GM18520 (cell line): ENCODE measurements around the gene TCERG1.

Experiments used
- ATAC-seq: cut with Tn5 transposase; IDR thresholded peaks from one replicate; pipeline ENCODE4 v1.9.1; 2021; ENCODE audit not compliant: unreplicated experiment

The TCERG1 gene

DNA sequence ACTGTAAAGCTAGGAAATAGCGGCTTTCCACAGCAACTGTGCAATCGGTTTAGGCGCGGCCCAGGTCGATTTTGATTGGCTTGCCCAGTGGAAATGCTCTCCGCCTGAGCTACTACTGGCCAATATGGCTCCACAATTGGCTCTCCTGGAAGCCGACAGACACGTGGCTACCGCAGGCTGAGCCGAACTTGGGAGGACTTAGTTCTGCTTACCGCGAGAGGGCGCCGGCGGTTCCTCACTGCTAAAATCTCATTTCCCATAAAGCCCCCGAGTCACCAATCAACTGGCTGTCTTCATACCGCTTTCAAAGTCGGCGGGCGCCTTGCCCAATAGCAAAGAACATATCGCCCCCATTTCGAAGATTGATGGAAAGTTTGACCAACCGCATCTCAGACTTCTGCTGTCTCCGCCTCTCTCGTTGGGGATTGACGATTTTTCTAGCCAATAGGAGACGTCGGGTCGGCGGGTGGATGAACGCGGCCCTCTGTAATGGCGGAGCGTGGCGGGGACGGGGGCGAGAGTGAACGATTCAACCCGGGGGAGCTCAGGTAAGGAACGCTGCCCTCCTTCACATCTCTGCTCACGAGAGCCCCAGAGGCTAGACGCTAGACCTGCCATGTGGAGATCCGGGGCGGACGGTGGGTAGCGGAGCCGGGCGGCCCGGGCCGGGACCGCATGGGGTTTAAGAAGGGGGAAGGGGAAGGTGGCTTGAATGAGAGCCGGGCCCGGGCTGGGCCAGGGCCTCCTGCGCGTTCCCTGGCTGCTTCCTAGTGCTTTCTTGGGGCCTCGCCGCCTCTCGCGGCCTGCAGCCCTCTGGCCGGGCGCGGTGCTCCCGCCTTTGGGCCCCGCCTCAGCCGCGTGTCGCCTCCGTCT, at the start of gene TCERG1:
Gene TCERG1, plus strand, starts transcription at position 473 of the 873 bp plus-strand sequence. Its CDS starts 17 bp downstream, at position 490.
- peak; percentile 97 for ATAC-seq

DNA sequence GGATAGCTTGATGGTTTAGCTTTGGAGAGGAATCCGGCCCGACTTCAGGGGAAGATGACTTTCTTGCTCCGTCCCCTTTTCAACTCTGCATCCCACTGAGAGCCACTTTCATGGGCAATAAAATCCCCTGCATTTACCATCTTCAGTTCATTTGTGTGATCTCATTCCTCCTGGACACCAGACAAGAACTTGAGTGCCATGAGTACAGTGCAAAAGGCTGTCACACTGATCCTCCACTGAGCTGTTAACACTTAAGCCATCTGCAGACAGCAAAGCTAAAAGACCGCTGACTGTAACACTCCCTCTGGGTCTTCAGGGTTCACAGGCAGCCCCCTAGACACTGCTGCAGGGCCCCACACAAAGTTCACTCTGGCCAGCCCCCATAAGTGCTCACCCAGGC, 48.3 kb upstream of the TCERG1 start:
- no peak for ATAC-seq

DNA sequence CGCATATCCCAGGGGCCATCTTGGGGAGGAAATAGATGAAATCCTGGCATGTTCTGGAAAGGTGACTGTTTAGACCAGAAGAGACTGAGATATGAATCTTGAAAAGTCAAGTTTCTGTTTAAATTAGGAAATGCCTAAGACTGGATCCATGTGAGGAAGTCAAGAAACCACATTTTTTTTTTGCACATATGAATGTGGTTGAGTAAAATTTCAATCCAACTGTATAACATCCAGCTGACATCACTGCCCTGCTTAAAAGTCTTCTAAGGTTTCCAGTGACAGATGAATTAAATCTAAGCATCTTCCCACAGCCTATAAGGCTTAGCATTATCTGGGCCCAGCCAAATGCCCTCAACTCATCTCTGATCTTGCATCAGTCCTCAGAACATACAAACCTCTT, 47.7 kb upstream of the TCERG1 start:
- no peak for ATAC-seq

DNA sequence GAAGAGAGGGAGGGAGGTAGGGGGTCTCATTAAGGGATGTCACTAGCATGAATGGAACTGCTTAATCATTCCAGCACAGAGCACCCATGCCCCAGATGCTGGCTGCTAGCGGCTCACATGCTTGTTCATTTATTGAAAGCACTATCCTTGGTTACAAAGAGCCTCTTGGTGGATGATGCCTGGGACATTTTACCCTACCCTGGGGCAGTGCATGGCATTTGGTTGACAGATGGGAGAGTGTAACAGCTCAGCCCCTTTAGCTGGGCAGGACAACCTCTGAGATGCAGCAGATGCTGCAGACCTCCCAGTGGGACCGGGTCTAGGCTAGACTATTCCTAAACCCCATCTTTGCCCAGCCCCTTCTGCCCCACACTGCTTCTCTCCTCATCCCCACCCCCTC, 46.9 kb upstream of the TCERG1 start:
- ATAC-seq: no peak

DNA sequence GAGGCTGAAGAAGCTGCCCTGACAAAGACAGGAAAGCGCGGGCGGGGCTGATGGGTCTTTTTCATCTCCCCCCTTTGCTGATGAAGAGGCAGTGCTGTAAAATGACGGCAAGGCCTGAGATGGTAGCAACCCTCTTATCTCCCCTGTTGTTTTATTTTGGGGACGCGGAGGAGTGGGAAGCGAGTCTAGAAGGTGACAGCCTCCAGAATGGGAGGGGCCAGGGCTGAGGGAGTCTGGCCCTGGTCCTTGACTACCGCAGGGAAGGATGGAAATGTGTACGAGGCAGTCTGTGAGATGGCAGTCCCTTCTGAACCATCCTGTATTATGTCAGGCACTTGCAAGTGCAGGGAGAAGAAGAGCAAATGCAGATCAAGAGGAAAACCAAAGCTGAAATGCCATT, 46.1 kb upstream of the TCERG1 start:
- no peak for ATAC-seq

DNA sequence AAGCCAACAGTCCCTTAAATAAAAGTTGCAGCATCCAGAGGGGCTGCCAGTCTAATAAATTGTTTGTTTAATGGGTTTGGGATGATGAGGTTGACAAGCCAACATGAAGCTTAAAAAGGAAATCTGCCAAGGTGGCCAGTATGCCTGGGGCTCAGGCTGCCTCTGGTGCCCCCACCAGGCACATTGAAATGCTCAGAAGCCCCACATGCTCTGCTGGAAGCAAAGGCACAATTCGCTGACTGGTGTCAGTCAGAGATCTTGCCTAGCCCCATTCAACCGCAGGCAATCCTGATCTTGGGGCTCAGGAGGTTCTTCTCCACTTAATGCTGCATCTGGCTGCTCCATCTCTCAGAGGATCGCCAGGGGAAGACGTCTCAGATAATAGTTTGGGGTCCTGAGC, 44.2 kb upstream of the TCERG1 start:
- ATAC-seq: no peak

GRCh38 chr5:146409054-146409671, 38.0 kb upstream of the TCERG1 start:
- ATAC-seq: no peak

- no peak for ATAC-seq
Measured at GRCh38 chr5:146410272-146410671, 36.9 kb upstream of the TCERG1 start.

DNA sequence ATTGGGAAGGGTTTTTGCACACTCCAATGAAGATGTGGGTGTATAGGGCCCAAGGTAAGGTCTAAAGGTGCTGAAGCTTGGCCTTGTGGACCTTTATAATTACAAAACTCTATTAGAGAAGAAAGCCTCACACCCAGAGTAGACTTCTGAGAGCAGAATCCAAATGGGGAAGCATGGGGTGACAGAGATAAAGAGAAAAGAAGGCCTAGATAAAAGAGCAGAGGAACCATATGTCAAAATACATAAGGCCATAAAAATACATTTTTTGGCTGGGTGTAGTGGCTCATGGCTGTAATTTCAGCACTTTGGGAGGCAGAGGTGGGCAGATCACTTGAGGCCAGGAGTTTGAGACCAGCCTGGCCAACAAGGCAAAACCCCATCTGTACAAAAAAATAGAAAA, 27.4 kb upstream of the TCERG1 start:
- ATAC-seq: no peak

DNA sequence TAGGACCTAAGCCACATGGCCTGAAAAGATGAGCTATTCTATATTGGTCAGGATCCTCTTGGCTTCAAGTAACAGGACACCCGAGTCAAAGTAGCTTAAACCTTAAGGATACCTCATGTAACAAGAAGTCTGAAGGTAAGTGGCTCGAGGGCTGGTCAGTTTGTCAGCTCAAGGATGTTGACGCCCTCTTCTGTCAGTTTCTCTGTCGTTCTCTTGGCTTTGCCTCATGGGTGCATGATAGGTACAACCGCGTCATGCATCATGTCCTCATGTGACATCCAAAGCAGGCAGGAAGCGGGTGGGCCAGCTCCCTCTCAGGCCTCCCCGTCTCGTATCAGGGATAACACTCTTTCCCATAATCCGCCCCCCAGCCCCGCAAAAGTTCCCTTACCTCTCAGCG, 22.1 kb upstream of the TCERG1 start:
- ATAC-seq: no peak

DNA sequence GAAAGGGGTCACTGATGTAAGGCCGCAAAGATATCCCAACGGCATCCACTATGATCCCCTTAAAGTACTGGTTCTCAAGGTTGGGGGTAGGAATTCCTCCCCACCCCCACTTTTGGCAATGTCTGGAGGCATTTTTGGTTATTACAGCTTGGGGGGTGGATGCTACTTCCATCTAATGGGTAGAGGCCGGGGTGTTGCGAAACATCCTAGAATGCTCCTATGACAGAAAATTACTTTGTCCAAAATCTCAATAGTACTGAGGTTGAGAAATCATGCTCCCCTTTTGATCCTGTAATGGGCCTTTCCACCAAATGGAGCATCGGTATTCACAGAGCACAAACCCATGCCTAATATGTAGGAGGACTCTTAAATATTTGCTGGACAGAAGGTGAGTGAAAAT, 20.8 kb upstream of the TCERG1 start:
- no peak for ATAC-seq

GRCh38 chr5:146426853-146427618, 20.1 kb upstream of the TCERG1 start:
- peak; percentile 48 for ATAC-seq

GRCh38 chr5:146427619-146427997, 19.5 kb upstream of the TCERG1 start:
- ATAC-seq: no peak

DNA sequence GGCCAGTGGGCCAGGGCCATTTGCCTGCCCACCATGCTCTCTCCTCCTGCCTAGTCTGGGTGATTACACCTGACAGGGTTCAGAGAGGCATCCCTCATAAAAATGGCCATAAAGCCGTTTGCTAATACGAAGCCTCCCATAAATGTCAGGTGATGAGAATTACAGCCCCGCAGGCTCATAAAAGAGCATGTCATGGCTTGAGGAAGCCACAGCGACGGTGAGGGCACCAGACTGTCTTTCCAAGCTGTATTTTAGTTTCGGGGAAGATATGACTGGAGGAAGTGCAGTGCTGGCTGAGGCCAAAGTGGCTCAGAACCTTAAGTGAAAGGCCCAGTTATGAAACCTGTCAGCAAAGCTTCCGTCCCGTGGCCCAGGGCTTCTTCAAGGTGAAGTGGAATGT, 18.5 kb upstream of the TCERG1 start:
- no peak for ATAC-seq

- ATAC-seq: no peak
Measured at GRCh38 chr5:146440353-146440752, 6.8 kb upstream of the TCERG1 start.

- no peak for ATAC-seq
Measured at GRCh38 chr5:146440870-146441495, 6.2 kb upstream of the TCERG1 start.

GRCh38 chr5:146441896-146442295, 5.2 kb upstream of the TCERG1 start:
- no peak for ATAC-seq

DNA sequence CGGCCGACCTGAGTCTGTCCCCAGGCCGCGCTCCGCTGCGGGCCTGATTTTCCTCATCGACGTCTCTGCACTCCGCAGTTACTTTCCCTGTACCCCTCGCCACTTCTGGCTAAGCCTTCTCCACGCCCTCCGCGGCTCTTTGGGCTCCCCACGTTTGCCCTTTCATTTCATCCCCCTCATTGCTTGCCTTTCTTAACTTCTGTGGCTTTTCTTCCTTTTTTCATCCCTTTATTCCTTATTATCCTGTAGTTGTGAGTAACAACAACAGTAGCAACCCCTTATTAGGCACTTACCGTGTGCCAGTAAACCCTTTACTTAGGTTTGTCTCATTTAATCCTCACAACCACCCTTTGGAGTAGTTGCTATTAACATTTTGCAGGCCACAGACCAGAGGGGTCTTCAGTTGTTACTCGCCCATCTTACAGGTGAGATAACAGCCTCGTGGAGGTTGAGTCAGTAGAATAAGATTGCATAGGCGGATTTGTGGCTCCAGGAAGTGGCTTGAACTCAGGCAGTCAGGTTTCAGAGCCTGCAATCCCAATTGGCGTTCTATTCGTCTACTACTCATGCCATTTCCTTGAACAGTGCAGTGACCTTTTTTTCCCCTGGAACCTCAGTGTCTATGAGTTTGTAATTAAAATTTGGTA, 724 bp downstream of the TCERG1 start:
- ATAC-seq: peak; percentile 3

GRCh38 chr5:146448783-146449519, 1.8 kb downstream of the TCERG1 start:
- no peak for ATAC-seq

DNA sequence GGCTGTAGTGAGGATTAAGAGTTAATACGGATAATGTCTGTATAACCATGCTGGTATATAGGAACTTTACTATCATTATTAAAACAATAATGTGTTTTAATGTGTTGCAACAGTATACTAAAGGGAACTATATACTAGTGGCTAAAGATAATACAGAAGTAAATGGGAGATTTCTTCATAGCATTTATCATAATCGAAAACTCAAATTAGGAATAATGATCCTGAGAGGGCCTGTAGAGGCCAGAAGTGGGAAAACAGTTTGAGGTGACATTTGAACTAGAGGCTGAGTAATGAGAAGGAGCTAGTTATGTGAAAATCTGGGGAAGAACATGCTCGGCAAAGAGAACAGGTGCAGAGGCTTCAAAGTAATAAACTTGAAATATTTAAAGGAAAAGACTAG, 2.9 kb downstream of the TCERG1 start:
- no peak for ATAC-seq
